H1 (cell line): Measurements from ENCODE around the gene KCNQ2. TPM values are rescaled to one million over a fixed set of nuclear protein-coding genes. Genes with fewer than 3 reads are reported as not detected.

Source experiments
- SRF ChIP-seq: IDR thresholded peaks from 2 replicates; pipeline ENCODE4 v1.6.1; 2011; ENCODE audit warnings: mild to moderate bottlenecking, low read depth, low read length, moderate library complexity
- polyA plus RNA-seq, 7 experiments: library from polyadenylated mRNA; depleted of rRNA in 3 of 7; stranded (reverse) in 5 of 7; unstranded in 2 of 7; fragments of >200 nt in 5 of 7; fragments of 200-250 nt in 2 of 7; gene quantifications; 1 replicate in 5 of 7; 2 replicates in 1 of 7; 4 replicates in 1 of 7; pipeline versions ENCODE4 v1.2.1 to v1.2.3, GENCODE V29; 2011 to 2013; ENCODE audit warnings: missing spikeins in 2 of 7, mixed read lengths in 2 of 7
- total RNA-seq: library from RNA; stranded (reverse); fragmentation: NEBNext Ultra II Directional; extraction: Animal tissue kit (Norgen Biotek cat#: 25700); gene quantifications from 2 replicates; pipeline ENCODE4 v1.2.1, GENCODE V29; 2021

Gene KCNQ2
- total and polyA plus RNA-seq, 2 of the 8 experiments (the other 6 are each of a cell fraction or from before 2014, with no cell fraction given), result 82.6 to 243 TPM

DNA sequence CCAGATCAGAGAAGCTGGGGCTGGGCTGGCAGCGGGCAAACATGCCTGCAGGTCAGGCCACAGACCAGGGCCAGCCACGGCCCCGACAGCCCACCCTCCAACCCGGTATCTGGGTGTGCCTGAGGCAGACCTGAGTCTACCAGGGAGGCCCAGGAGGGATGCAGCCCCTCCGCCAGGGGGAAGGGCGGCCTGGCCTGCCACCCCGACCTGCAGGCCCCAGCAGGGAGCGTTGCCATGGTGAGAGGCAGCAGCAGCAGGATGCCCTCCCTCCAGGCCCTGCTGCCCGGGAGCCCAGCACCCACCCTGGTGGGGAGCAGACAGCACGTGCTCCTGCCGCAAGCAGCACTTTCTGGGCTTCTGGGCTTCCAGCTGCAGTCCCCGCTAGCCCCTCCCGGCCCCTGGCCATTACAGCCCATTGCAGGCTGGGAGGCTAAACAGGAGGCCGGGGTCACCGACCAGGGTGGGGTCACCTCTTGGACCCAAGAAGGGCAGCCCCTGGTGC lies 30.3 kb upstream of the KCNQ2 start (continued):
- no peak for TF ChIP-seq SRF
